Measurements from ENCODE around the gene CRYBB1. TPM values are rescaled to one million over a fixed set of nuclear protein-coding genes. Genes with fewer than 3 reads are reported as not detected.

The CRYBB1 gene
- polyA plus RNA-seq, 1 of the 3 experiments (the other 2 are of a cell fraction), result 0.05 TPM

DNA sequence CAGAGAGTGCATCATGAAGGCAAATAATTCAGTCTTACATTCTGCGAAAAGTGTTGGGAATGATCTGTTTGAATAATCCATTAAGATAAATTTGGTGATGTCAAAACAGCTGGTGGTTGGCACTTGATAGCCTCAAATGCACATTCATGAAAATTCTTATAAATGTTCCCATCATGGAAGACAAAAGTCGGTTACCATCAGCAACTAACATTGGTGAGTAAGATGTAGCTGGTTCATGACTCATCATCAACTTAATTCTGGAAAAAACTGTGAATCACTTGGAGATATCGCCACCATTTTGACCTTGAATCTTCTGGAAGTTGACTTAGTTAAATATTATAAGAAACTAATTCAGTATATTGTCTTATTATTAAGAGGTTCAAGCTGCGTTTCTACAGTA, 11.2 kb downstream of the CRYBB1 start:
- Histone ChIP-seq H2AFZ (ENCODE audit: low read depth) (0 out of 2 replicates have a peak overlapping the region, but pooled peaks have one; percentile 5), H3K36me3 (replicated peaks in 1 of 2; ENCODE audit: control insufficient read depth in 1 of 2, insufficient read depth in 2 of 2, low read length in 1 of 2) (no peaks in the 10 kb centered on the region), H3F3A (replicated peaks; ENCODE audit: insufficient read depth) (peaks cover 7% of the 10 kb centered on the region), H3K9me3 (no peaks in the 10 kb centered on the region), H3K4me3 (ENCODE audit: low read depth in 2 of 2, low read length in 1 of 2) (no peak overlapping the region), H3K27me3 (ENCODE audit: insufficient read depth) (no peaks in the 10 kb centered on the region), H3K4me1 (ENCODE audit: control insufficient read depth in 1 of 2, insufficient read depth in 2 of 2, low read depth in 1 of 2, low read length in 1 of 2) (peaks cover 0 to 11% of the 10 kb centered on the region in 2 experiments; a peak in 2 of 4 replicates), H4K20me1 (ENCODE audit: insufficient read depth) (no peaks in the 10 kb centered on the region), H3K9ac (no peak overlapping the region), H3K79me2 (ENCODE audit: insufficient read depth) (no peaks in the 10 kb centered on the region), H3K9me2 (no peaks in the 10 kb centered on the region), H3K4me2 (no peak overlapping the region), H3K27ac (ENCODE audit: low read depth in 2 of 2, low read length in 1 of 2) (peak overlapping the region in 1 of 2 experiments; percentile 79; a peak in 2 of 4 replicates)
- TF ChIP-seq YY1 (IDR thresholded peaks at IDR 0.05; ENCODE audit: low read depth) (peak; percentile 40; the same call in 1 of the 2 replicates), TAF1 (IDR thresholded peaks at IDR 0.05; ENCODE audit: borderline replicate concordance, low read depth, low read length) (no peak), FOSL2 (IDR thresholded peaks at IDR 0.05; ENCODE audit: borderline replicate concordance, low read depth) (peak; percentile 77), JUND (IDR thresholded peaks at IDR 0.05) (peak; percentile 50), USF2 (IDR thresholded peaks at IDR 0.05; ENCODE audit: borderline replicate concordance, low read depth, low read length) (no peak)
- ChIA-PET POLR2A (no interaction called here), CTCF (no interaction called here)
- DNase-seq, result no peak
- WGBS (ENCODE audit: low lambda C conversion rate), result 65% methylated on average over 4 of the region's 4 CpGs

- TF ChIP-seq USF1 (IDR thresholded peaks at IDR 0.05; ENCODE audit: borderline replicate concordance, low read depth) (no peak), RAD21 (IDR thresholded peaks at IDR 0.05; ENCODE audit: low read length) (no peak), TAF1 (IDR thresholded peaks at IDR 0.05; ENCODE audit: borderline replicate concordance, low read depth, low read length) (no peak), JUND (IDR thresholded peaks at IDR 0.05) (no peak), MXI1 (IDR thresholded peaks at IDR 0.05; ENCODE audit: low read depth, low read length) (no peak), FOXM1 (IDR thresholded peaks at IDR 0.05; ENCODE audit: low read depth) (no peak), FOXJ3 (CRISPR knock-in tag; IDR thresholded peaks at IDR 0.05) (no peak), GATA2 (CRISPR knock-in tag; IDR thresholded peaks at IDR 0.05) (no peak)
- Histone ChIP-seq H3K27ac (ENCODE audit: low read depth in 2 of 2, low read length in 1 of 2) (no peak overlapping the region), H3K9ac (no peak overlapping the region), H3K9me2 (no peaks in the 10 kb centered on the region), H3K4me1 (ENCODE audit: control insufficient read depth in 1 of 2, insufficient read depth in 2 of 2, low read depth in 1 of 2, low read length in 1 of 2) (peaks cover 0 to 4% of the 10 kb centered on the region in 2 experiments; a peak in 1 of 4 replicates), H2AFZ (ENCODE audit: low read depth) (no peak overlapping the region), H3K4me2 (no peak overlapping the region), H4K20me1 (ENCODE audit: insufficient read depth) (no peaks in the 10 kb centered on the region), H3F3A (replicated peaks; ENCODE audit: insufficient read depth) (peaks cover 7% of the 10 kb centered on the region), H3K27me3 (ENCODE audit: insufficient read depth) (no peaks in the 10 kb centered on the region), H3K9me3 (no peaks in the 10 kb centered on the region), H3K36me3 (replicated peaks in 1 of 2; ENCODE audit: control insufficient read depth in 1 of 2, insufficient read depth in 2 of 2, low read length in 1 of 2) (no peaks in the 10 kb centered on the region), H3K4me3 (ENCODE audit: low read depth in 2 of 2, low read length in 1 of 2) (no peak overlapping the region), H3K79me2 (ENCODE audit: insufficient read depth) (no peaks in the 10 kb centered on the region)
- CTCF ChIA-PET, result no interaction called here
- POLR2A ChIA-PET, result no interaction called here
- DNase-seq, result no peak
- WGBS (ENCODE audit: low lambda C conversion rate), result 88% methylated on average over 1 of the region's 1 CpG
These were observed 13.5 kb downstream of the CRYBB1 start for GRCh38 chr22:26604368-26604767.
